Stromal cell of bone marrow (primary cell): ENCODE results near the gene FAM168B.
"Not testable (repeated sequence)": the region's sequence is repeated elsewhere in the genome, so short reads cannot be mapped to it uniquely, and the experiment has no call there.

ENCODE experiments used
- DNase-seq: peaks from one replicate; pipeline ENCODE4 v3.0.0-alpha.2; 2012; ENCODE audit warnings: low read depth

The FAM168B gene, protein sequence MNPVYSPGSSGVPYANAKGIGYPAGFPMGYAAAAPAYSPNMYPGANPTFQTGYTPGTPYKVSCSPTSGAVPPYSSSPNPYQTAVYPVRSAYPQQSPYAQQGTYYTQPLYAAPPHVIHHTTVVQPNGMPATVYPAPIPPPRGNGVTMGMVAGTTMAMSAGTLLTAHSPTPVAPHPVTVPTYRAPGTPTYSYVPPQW

DNA sequence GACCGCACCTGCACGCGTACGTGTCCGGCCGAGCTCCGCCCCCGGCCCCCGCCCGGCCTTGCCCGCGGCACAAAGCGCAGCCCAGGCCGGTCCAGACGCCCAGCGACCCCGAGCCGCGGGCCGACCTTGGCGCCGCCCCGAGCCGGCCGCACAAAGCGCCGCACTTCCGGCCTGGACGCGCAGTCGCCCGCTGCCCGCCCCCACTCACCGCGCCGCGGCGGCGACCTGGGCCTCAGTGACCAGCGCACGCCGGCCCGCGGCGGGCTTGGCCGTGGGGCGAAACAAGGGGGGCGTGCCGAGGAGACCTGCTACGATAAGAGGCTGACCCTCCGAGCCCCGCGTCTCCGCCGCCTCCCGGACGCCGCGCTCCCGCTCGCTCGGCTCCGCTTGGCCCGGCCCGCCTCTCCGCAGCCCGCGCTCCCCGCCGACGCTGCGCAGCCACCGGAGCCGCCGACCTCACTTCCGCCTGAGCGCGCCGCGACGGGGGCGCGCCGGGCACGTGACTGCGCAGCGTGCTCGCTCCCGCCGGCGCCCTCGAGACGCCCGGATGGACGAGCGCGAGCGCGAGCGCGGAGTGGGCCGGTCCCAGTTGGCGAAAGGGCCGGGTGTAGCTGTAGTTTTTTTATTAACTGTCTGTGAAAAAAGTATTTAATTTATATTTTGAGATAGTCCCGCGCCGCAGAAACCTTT lies at the start of gene FAM168B:
TSS of gene FAM168B (minus strand) at position 455 of the 690 bp plus-strand sequence. CDS start 10,814 bp downstream, outside the sequence.
- DNase-seq, result peak; percentile 81

DNA sequence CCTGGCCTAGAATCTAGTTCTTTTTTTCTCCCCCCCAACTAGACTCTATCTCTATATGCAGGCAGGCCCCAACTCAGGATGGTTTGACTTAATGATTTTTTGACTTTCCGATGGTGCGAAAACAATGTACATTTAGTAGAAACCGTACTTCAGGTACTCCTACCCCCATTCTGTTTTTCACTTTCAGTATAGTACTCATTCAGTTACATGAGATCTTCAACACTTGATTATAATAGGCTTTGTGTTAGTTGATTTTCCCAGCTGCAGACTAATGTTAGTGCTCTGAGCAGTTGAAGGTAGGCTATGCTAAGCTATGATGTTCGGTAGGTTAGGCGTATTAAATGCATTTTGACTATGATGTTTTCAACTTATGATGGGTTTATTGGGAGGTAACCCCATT lies 49.6 kb upstream of the FAM168B start:
- no peak for DNase-seq

DNA sequence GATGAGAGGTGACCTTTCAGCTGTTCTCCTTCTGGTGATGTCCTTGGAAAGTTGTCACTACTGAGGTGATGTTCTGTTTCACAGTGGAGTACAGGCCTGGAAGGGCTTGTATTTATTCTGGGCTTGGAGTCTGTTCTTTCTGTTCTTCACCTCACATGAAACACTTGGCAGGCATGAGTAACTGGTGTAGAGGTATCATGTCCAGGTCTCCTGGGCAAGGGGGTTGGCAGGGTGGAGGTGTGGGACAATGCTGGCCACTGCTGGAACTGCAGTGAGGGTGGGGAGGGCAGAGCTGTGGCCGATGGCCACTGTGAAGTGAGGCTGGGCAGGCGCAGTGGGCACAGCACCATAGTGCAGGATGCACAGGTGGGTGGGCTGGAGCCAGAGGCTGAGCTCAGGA lies 47.3 kb upstream of the FAM168B start:
- no peak for DNase-seq

DNA sequence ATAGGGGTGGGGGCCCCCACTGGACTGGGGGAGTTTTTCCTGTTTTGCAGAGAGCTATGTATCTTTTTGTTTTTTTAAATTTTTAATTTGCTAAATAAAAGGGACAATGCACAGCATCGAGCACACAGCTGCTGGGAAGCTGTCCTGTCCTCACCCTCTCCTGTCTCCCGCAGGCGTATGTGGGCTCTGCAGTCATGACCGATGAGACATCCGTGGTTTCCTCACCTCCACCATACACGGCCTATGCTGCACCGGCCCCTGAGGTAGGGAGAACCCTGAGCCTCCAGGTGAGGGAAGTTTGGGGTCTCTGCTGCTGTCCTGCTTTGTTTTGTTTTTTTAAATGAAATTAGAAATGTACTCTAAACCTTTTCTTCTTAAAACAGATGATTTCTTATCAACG lies 39.5 kb upstream of the FAM168B start:
- no peak for DNase-seq

DNA sequence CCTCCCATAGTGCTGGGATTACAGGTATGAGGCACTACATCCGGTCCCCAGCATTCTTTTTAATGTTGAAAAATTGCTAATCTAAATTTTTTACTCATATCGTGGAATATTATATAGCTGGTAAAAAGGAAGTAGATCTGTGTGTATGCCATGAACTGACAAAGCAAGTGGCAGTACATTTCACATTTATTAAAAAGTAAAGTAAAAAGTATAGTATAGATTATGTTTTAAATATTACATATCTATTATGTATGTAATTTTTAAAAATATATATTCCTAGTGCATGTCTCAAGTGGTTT lies 37.0 kb upstream of the FAM168B start:
- DNase-seq, result no peak

DNA sequence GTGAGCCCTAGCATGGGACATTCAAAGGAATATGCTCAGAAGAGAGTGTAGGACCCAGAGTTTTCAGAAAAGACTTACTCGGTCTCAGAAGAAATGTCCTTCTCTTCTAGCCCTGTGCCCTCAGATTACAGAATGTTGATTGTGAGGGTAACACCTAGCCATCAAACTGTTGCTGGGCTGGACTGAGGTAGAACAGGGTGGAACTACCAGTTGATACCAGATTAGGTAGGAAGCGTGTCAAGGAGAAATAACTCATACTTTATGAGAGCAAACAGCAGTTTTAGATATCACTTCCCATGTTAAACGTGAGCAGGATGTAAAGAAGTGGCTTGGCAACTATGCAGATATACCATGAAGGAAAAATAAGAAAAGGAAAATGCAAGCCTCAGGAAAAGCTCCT lies 34.7 kb upstream of the FAM168B start:
- DNase-seq, result no peak

DNA sequence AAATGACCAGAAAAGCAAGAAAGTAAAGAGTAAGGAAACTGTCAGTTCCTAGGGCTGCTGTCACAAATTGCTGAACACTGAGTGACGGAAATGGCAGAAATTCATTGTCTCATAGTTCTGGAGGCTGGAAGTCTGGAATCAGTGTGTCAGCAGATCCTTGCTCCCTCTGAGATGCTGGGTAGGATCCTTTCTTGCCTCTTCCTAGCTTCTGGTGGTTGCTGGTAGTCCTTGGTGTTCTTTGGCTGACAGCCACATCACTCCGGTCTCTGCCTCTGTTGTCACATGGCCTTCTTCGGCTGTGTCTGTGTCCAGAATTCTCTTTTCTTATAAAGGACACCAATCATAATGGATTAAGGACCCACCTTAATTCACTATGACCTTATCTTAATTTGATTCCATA lies 33.8 kb upstream of the FAM168B start:
- DNase-seq, result no peak

DNA sequence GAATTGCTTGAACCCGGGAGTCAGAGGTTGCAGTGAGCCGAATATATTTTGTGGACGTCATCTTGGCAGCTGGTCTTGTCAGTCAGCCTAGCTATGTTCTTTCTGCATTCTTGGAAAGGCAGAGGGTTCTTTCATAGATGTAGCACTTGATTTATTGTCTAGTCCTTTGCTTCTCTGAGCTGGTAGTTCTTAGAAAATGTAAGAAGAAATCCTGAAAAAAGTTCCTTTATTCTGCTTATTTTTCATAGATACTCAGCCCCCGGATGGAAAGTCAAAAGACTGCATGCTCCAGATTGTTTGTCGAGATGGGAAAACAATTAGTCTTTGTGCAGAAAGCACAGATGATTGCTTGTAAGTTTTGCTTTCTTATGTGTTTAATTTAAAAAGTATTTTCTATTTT lies 33.2 kb upstream of the FAM168B start:
- DNase-seq, result no peak

DNA sequence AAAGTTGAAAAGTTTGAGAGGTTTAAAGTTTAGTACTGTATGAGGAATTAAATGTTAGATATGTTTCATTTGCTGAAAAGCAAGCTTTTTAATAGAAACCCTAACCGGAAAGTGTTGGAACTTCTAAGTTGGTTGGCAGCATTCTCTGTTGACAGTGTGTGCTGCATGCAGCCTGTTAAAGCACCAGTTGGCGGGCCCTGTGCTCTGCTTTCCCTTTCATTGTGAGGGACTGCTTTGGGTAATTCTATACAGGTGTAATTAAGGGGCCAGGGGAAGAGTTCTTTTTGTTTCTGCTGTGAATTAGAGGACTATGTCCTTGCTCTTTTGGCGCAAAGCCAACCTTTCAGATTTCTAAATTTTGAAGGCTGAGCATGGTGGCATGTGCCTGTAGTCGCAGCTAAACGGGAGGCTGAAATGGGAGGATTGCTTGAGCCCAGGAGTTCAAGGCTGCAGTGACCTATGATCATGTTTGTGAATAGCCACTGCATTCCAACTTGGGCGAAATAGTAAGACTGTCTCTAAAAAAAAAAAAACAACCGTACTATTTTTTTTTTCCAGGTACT lies 32.0 kb upstream of the FAM168B start:
- no peak for DNase-seq

DNA sequence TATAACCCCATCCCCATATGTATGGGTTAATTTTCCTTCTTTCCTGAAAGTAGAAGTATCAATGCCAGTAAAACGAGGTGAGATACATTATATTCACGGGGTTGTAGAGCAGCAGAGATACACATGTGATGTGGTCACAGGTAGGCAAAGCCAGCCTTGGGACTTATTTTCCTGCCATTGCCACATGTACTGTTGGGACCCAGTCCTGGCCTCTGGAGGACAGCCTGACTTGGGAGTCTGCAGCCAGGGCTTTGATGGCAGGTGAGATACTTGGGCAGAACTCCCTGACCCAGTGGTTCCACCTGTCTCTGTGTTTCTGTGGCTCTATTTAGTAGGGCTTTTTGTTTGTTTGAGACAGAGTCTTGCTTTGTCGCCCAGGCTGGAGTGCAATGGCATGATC lies 29.9 kb upstream of the FAM168B start:
- DNase-seq, result no peak

DNA sequence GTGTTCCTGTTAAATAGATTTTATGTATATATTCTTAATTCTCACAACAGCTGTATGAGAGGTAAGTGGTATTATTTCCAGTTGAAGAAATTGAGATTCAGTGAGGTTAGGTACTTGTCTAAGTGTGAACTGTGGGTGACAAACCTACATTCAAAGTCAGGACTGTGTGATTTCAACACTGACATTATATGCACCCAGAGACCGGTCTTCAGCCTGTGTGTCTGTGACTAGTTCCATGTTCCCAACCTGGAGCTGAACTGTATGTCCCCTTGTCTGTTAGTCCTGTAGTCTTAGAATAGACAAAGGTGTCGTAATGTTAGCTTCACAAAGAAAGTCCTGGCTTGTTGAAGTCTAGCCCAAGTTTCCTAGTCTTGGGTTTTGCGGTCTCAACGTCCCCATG lies 29.2 kb upstream of the FAM168B start:
- no peak for DNase-seq

DNA sequence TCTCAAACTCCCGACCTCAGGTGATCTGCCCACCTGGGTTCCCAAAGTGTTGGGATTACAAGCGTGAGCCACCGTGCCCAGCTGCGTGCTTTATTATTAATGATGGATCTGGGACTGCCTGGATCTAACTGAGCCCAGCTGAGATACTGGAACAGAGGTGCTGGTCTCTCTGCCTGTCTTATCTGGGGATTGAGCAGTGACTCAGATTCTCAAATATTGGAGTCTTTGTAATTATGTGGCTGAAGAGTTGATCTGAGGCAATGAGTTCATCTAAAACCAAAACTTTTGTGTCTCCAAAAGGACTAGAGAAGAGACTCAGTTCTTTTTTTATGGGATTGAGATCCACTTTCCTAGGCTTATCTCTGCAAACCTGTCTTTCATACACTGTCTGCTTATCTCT lies 28.2 kb upstream of the FAM168B start:
- DNase-seq, result no peak

DNA sequence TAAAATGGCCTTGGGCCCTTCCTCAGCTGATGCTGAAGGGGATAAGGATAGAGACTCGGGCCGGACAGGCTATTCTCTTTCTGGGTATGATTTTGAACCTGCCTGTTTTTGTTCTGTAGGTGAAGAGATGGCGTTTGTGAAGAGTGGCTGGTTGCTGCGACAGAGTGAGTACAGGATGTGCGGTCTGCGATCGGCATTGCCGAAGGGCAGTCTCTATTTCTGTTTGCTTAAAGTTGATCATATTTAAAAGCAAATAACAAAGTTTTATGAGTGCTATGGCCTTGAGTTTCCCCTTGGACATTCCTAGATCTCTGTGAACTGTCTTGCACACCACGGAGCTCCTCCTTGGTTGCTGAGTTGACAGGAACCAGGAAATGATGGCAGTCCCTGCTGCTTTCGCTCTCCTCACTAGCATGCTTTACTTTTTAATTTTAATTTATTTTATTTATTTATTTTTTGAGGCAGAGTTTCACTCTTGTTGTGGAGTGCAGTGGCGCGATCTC lies 27.6 kb upstream of the FAM168B start:
- no peak for DNase-seq

DNA sequence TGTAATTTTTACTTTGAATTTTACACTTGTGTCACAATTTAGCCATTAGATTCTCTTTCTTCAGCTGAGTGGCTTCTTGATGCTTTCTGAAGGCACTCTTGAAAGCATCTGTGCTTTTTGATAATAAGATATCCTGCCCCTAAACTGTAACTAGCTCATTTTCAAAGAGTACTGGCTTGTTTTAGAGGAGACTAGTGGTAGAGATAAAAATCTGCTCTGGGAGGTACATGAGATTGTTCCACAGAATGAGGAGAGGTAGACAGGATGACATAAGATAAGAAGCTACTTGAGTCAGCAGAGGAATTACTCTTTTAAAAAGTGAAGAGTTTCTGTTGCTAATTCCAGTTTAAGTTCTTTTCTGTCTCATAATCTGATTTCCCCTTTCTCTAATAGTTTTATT lies 22.5 kb upstream of the FAM168B start:
- no peak for DNase-seq

DNA sequence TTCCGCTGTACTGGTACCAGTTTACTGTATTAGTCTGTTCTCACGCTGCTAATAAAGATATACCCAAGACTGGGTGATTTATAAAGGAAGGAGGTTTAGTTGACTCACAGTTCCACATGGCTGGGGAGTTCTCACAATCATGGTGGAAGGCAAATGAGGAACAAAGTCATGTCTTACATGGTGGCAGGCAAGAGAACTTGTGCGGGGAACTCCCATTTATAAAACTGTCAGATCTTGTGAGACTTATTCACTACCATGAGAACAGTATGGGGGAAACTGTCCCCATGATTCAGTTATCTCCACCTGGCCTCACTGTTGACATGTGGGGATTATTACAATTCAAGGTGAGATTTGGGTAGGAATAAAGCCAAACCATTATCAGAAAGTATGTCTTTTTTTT lies 21.7 kb upstream of the FAM168B start:
- DNase-seq, result not testable (repeated sequence)

DNA sequence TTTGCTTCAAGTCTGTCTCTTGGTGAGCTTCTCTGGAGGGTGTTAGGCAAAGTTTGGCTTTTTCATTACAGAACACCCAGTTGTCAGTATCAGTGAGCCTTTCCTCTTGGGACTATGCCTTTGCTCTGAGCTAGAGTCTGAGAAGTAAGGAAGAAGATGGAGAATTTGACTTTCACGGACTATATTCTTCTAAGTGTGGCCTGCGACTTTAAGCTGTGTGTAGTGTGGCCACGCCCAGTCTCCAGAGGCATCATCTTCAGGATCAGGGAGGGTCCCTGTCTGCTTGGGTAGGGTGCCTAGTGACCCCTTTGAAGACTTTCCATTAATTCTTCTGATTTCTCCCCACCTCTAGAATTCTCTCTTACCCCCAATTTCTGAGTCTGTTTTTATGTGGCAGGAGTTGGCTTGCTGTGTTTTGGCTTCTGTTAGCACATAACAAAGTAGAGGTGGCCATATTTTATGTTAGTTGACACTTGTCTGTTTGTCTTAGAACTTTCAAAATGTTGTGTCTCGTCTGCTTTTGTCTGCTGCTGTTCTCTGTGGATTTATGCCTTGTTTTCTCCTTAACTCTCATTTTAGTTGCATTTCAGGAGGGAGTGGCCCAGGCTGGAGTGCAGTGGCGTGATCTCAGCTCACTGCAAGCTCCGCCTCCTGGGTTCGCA lies 20.4 kb upstream of the FAM168B start:
- no peak for DNase-seq

DNA sequence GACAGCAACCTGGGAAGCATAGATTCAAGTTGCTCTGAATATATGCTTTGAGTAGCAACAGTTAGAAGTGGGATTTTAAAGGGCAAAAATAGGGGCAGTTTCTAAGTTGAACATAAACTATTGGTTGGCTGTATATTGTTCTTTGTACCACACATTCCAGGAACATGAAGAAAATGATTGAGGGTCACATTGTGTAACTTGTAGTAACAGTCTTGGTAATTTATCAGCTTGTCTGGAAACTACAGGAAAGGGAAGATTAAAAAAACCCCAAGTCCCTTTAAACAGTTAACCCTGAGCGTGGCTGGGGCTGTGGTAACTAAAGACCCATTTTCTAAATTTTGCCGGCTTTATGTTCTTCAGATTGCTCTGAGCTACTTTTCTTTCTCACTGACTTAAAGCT lies 19.3 kb upstream of the FAM168B start:
- DNase-seq, result no peak

DNA sequence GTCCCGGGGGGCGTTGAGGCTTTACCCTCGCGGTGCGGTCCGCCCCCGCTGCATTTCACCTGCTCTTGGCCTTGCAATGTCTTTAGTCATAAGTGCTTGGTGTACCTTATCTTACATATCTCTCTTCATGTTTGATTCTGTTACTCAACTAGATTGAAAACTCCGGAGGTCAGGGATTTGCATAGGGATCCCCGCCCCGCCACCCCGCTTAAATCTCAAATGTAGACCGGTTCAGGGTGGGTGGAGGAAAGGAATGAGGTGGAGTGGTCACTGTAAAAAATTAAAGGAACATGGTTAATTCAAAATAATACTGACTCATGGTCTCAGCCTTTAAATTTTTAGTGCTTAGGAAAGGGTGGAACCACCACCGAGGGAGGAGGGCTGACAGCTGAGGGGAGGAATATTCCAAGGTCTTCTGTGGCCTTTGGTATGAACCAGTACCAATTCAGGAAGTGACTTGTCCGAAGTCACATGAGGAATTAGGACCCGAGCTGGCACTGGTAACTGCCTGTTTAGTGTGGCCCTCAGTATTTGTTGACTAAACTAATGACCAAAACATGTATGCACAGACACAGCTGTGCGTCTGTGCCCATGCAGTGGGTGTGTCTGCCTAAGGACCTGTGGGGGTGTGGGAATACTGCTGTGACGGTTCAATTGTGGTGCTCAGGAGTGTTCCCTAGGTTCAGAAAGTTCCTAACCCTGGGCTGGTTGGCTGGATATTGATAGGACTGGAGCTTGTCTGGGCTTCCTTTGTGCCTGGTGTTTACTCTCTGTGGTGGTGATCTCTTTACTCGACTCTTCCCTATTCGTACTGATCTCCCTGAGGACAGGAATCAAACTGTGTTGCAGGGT lies 12.9 kb upstream of the FAM168B start:
- peak; percentile 36 for DNase-seq

DNA sequence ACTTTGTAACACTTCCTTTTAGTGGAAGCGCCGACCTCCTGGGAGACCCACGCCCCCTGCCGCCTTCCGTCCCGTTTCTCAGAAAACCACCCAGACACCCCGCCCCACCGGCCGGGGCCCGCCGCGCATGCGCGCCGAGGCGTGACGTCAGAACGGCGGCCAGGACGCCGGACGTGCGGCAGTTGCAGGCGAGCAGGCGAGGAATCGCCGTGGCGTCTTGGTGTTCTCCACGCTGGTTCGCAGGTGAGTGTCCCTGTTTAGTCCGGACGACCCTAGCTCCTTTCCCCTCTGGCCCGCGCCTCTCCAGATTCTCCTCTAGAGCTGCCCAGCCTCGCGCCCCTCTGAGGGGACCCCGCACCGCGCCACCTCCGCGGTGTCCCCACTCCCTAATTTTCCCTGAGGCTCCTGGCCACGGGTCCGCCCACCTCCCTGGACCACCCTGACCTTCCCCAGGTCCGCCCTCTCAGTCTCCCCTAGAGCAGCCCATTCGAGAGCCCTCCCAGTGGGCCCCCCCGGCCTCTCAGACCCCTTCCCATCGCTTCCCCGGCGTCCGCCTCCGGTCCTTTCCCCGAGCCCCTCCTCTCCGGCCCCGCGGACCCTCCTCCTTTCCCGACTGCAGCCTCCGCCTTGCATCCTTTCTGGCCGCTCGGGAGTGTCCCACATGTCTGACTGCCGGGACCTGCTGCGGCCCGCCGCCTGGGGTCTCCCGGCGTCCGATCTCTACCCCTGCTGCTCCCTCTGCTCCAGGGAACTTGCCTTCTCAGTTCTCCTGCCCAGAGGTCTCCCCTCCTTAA lies 12.1 kb upstream of the FAM168B start, which contains the start of gene PLEKHB2:
TSS of gene PLEKHB2 (plus strand) at position 181 of the 794 bp plus-strand sequence. CDS start 15,606 bp downstream, outside the sequence.
- peak; percentile 71 for DNase-seq

DNA sequence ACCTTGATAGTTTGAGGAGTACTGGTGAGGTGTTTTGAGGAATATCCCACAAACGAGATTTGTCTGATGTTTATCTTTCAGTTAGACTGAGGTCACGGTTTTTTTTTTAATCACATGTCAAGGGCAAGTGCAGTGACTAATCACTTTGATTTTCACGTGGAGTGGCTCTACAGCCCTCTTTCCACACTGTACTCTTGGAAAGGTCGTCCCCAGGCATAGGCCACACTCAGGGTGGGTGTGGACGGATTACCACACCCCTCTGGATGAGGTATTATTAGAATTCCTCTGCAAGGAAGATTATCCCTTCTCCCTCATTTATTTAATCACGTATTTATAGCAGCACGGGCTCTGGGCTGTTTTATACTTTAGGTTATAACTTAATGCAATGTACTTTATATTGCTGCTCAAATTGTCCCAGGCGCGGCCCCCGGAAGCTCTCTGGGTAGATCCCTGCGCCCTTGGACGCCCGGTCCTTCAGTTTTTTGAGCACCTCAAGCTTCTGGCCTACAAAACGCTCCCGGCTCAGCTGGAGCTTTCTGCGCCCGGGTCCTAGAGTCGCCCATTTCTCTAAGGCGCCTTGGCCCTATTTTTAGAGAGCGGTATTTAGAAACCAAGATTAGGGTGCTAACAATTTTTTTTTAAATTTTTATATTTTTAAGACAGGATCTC lies 11.4 kb upstream of the FAM168B start:
- peak; percentile 55 for DNase-seq

DNA sequence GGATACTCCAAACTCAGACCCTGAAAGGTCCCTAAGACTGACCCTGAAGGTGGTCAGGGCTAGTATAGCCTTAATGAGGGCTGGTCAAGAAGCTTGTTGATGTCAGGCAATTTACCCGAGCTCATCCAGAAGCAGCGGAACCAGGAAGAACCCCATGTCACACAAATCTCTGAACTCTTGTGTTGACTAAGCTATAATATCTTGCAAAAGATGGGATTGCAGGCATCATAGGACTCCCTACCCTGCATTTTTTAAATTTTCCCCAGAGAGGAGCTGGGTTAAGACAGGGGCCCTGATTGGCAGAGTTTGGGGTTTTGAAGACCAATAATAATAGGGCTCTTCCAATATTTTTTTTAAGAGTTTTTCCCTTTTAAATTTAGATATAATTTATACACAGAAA lies 9.9 kb upstream of the FAM168B start:
- DNase-seq, result no peak
